GM19438 (cell line): ENCODE data around the gene ATF1.

Source experiments
- ATAC-seq: cut with Tn5 transposase; IDR thresholded peaks from one replicate; pipeline ENCODE4 v1.9.1; 2021; ENCODE audit warnings: low read depth; ENCODE audit not compliant: unreplicated experiment

The ATF1 gene

DNA sequence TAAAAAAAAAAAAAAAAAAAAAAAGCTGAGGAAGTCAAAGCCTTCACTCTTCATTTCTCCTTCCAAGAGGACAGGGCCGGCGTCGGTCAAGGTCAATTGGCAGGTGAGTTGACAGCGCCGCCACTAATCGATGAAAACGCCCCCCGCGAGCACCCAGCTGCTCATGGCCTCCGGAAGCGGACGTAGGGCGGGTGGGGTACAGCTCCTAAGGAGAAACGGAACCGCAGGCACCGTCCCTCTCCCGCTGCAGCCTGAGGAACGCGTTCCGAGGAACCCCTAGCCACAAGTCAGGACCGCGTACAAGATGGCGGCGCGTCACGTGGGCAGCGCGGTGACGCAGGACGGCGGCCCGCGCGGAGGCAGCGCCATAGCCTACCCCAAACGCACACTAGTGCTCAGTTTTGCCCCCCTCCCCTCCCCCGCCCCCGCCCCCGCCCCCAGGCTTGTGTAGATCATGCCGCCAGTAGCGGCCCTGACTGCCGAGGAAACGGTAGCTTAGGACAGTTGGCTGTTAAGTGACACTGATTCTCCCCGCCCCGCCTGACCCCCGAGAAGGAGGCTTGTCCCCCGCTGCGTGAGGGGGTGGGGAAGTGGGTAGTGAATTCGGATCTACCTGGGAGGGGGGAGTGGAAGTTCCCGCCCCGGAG, at the start of gene ATF1:
Gene ATF1 (plus strand): TSS at position 463 of the 647 bp plus-strand sequence. CDS start 16,045 bp downstream, outside the sequence.
- peak; percentile 73 for ATAC-seq

- no peak for ATAC-seq
Measured at GRCh38 chr12:50715174-50715573, 48.7 kb upstream of the ATF1 start.

DNA sequence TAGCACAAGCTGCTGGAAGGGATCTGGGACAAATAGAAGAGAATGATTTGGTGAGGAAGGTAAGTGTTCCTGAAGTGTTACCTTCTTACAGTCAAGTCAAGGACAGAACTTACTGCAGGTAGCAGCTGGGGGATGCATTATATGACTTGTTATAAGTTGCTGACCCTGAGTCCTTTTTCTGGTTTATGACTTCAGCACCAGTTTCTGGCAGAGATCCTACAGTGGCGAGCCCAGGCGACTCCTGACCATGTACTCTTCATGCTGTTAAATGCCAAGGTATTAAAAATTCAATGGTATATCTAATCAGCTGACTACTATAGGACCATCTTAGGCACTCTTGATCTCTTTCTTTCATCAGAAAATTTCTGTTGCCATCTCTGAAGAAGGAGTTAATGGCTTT, 45.1 kb upstream of the ATF1 start:
- ATAC-seq = no peak

GRCh38 chr12:50720085-50720484, 43.8 kb upstream of the ATF1 start:
- ATAC-seq = no peak

- ATAC-seq = no peak
Measured at GRCh38 chr12:50720501-50720900, 43.4 kb upstream of the ATF1 start.

DNA sequence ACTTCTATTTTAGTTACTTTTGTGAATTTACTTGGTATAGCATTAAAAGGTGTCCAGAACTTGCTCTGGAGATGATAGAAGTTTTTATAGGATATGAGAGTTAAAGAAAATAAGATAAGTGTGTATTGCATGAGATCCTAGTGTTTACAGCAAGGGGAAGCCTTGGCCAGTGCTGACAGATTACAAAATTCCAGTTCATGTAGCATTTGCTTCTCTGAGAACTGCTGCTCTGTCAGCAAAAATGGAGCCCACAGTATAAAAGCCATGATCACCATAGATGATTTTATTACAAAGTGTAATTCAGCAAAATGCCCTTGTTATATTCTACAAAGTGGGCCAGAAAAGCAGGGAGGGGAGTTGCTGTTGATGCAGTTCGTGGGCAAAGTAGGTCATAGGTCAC, 40.0 kb upstream of the ATF1 start:
- ATAC-seq = no peak

DNA sequence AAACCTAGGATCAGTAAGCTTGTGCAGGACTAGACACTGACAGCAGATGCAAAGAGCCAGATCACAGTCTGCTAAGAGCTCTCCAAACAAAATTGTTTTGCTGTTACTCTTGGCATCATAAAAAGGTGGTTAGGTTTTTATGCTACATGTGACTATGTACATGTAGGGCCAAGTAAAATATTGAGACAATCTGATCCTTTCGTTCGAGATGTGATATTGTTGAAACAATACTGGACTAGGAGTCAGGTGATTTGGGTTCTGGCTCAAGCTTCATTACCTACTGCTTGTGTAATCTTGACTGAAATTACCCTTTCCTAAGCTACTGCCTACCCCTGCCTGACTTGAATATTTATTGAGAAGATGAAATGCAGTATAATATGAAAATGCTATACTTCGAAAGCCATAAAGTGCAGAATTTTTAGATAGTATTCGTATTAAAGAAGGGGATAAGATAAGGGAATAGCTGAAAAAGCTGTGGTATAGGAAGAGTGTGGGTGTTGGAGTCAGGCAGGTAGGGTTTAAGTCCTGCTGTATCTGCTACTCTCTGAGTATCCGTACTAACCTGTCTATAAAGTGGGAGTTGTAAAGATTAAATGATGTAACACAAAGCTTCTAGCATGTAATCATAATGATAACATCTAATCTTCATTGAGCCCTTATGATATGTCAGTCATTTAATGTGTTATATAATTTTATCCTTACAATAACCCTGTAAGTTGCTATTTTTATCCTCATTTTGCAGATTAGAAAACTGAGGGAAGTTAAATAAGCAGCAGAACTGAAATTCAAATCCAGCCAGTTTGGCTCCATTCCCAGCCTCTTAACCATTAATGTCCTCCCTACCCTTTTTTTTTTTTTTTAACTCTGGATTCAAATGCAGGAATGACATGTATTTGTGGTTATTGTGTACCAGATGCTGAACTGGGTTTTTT, 38.6 kb upstream of the ATF1 start:
- no peak for ATAC-seq

DNA sequence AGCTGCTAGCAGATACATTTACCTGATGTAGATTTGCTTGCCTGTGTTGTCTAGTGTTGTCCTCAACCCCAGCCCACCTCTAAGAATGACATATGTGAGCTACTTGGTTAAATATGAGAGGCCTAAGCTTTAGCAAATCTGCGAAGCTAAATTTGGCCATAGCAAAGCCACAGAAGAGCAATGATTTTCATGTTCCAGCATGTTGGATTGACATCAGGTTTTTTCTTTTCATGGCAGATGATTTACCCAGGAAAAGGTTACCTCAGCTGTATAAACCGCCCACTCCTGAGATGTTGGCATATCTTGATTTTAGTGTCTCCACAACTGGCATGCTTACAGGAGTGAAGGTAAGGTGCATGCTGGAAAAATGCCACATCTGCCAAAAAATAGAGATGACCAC, 36.4 kb upstream of the ATF1 start:
- no peak for ATAC-seq

GRCh38 chr12:50728417-50728816, 35.5 kb upstream of the ATF1 start:
- no peak for ATAC-seq

DNA sequence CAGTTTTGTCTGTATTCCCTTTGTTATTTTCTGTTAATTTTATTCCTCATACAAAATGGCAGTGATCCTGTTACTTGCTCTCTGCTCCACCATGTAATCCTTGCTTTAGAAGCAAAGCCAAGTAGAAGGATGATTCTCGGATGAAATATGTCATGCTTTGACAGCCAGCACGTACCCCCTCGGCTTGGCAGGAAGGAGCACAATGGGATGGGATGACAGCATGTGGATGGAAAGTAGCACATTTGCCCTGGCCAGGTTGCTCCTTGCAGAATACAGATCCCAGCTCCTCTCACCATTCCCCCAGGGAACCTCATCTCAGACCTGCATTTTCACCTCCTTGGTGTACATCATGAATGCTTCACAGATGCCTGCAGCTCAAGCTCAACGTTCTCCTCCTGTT, 35.1 kb upstream of the ATF1 start:
- ATAC-seq = no peak

GRCh38 chr12:50732591-50732990, 31.3 kb upstream of the ATF1 start:
- no peak for ATAC-seq

GRCh38 chr12:50733706-50734105, 30.2 kb upstream of the ATF1 start:
- no peak for ATAC-seq

GRCh38 chr12:50734409-50735263, 29.3 kb upstream of the ATF1 start:
- no peak for ATAC-seq

- ATAC-seq = no peak
Measured at GRCh38 chr12:50739611-50740010, 24.3 kb upstream of the ATF1 start.

DNA sequence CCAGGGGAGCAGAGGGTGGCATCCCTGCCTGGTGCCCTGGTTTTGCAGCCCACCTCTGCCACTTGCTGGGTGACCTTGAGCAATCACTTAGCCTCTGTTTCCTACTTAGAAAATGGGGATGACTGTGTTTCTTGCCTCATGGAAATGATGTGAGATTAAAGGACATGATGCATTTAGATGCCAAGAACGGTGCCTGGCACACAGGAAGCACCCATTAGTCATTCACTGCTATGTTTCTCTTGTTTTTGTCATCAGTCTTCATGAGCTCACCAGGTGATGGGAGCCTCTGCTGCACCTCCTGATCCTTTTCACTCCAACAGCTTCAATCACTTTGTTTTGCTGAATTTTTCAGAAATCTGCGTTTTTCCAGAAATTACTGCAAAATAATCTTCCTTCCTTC, 23.6 kb upstream of the ATF1 start:
- ATAC-seq = no peak

GRCh38 chr12:50742776-50743175, 21.1 kb upstream of the ATF1 start:
- ATAC-seq = no peak

DNA sequence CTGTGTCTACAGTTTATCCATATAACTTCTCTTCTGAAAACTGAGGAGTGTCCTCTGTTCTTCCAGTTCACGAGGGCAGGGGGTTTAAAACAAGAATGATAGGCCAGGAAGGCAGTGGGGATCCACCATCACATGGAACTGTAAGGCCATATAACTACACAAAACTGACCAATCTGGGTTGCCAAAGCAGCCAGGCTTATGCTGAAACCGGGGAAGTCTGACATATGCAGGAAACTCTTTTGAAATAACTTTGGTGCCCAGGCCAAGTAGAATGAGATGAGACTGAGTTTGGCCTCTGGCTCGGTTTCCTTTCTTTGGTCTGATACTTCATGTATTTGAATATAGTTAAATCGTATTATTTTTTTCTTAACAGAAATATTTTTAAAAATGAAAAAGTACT, 18.0 kb upstream of the ATF1 start:
- ATAC-seq = no peak

GRCh38 chr12:50746431-50746830, 17.5 kb upstream of the ATF1 start:
- no peak for ATAC-seq

- no peak for ATAC-seq
Measured at GRCh38 chr12:50747817-50748216, 16.1 kb upstream of the ATF1 start.

DNA sequence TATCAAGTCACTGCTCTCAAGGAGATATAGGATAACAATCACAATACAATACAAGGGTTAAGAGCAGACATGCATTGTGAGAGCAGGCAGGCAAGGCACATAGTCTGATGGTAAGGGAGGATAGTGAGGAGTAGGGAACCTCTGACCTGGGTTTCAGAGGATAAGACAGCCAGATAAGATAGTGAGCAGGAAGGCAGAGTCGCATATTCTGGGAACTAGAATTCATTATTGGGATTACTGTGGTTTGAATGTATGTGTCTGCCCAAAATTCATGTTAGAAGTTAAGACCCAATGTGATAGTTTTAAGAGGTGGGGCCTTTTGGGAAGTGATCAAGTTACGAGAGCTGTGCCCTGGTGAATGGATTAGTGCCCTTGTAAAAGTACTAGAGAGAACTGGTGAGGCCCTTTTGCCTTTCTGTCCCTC, 14.4 kb upstream of the ATF1 start:
- ATAC-seq = no peak

DNA sequence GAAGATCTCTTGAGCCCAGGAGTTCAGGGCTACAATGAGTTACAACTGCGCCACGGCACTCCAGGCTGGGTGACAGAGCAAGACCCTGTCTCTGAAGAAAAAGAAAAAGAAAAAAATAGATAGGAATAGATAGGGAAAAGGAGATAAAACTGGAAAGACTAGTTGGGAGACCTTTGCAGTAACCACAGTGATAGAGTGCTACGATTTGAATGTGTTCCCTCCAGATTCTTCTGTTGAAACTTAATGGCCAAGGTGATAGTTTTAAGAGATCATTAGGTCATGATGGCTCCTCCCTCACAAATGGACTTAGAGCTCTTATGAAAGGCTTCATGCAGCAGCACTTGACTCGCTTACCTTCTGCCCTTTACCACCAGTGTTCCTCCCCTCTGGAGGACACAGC, 13.5 kb upstream of the ATF1 start:
- ATAC-seq = no peak
